Parathyroid adenoma (tissue), 2 donors: ENCODE results near the gene TBC1D13.

Source experiments
- H2AFZ ChIP-seq: fragments of 300-600 bp; sonication (generic); one replicate; pipeline ENCODE4 v1.7.0; 2017; ENCODE audit warnings: antibody characterized with exemption, mild to moderate bottlenecking
- H3K27ac ChIP-seq: fragments of 300-600 bp; sonication (generic); one replicate; pipeline ENCODE4 v1.7.0; 2017
- H3K27me3 ChIP-seq: fragments of 300-600 bp; sonication (generic); one replicate; pipeline ENCODE4 v1.7.0; 2017; ENCODE audit warnings: low read length; ENCODE audit not compliant: control insufficient read depth, insufficient read depth
- H3K36me3 ChIP-seq: fragments of 300-600 bp; sonication (generic); one replicate; pipeline ENCODE4 v1.7.0; 2017; ENCODE audit warnings: low read length; ENCODE audit not compliant: control insufficient read depth, insufficient read depth
- H3K4me1 ChIP-seq: fragments of 300-600 bp; sonication (generic); one replicate; pipeline ENCODE4 v1.7.0; 2017; ENCODE audit warnings: control low read depth
- H3K4me2 ChIP-seq: fragments of 300-600 bp; sonication (generic); one replicate; pipeline ENCODE4 v1.7.0; 2017; ENCODE audit warnings: low read length
- H3K4me3 ChIP-seq: fragments of 300-600 bp; sonication (generic); one replicate; pipeline ENCODE4 v1.7.0; 2017; ENCODE audit warnings: low read depth, low read length
- H3K79me2 ChIP-seq: fragments of 300-600 bp; sonication (generic); one replicate; pipeline ENCODE4 v1.7.0; 2017; ENCODE audit warnings: control low read depth
- H3K9ac ChIP-seq: fragments of 300-600 bp; sonication (generic); one replicate; pipeline ENCODE4 v1.7.0; 2017; ENCODE audit warnings: mild to moderate bottlenecking
- H3K9me3 ChIP-seq: fragments of 300-600 bp; sonication (generic); one replicate; pipeline ENCODE4 v1.7.0; 2017; ENCODE audit warnings: low read length; ENCODE audit not compliant: control insufficient read depth
- CTCF ChIP-seq: fragments of 300-600 bp; sonication (generic); IDR thresholded peaks from one replicate; pipeline ENCODE4 v1.7.0; 2017; ENCODE audit warnings: antibody characterized with exemption, mild to moderate bottlenecking
- donor health status: primary hyperparathyroidism.

Gene TBC1D13

GRCh38 chr9:128800061-128800460 is 13.0 kb downstream of the TBC1D13 start:
- Histone ChIP-seq H2AFZ (no peak overlapping the region), H3K4me2 (no peak overlapping the region), H3K4me3 (no peak overlapping the region), H3K36me3 (no peaks in the 10 kb centered on the region), H3K27me3 (no peaks in the 10 kb centered on the region), H3K4me1 (peaks cover 4% of the 10 kb centered on the region), H3K79me2 (no peaks in the 10 kb centered on the region), H3K9ac (no peak overlapping the region), H3K9me3 (no peaks in the 10 kb centered on the region), H3K27ac (no peak overlapping the region)
- TF ChIP-seq CTCF, result no peak

GRCh38 chr9:128802482-128802881 is 15.4 kb downstream of the TBC1D13 start:
- Histone ChIP-seq H3K4me1 (peaks cover 4% of the 10 kb centered on the region), H3K9ac (no peak overlapping the region), H3K9me3 (no peaks in the 10 kb centered on the region), H3K4me3 (no peak overlapping the region), H2AFZ (no peak overlapping the region), H3K27me3 (no peaks in the 10 kb centered on the region), H3K27ac (no peak overlapping the region), H3K4me2 (no peak overlapping the region), H3K79me2 (no peaks in the 10 kb centered on the region), H3K36me3 (no peaks in the 10 kb centered on the region)
- TF ChIP-seq CTCF, result no peak

GRCh38 chr9:128805661-128806060 is 18.6 kb downstream of the TBC1D13 start:
- H3K79me2 ChIP-seq, result no peaks in the 10 kb centered on the region
- no peak overlapping the region for H3K4me2 ChIP-seq
- H3K9ac ChIP-seq, result no peak overlapping the region
- H3K4me3 ChIP-seq, result no peak overlapping the region
- H2AFZ ChIP-seq, result no peak overlapping the region
- H3K36me3 ChIP-seq, result no peaks in the 10 kb centered on the region
- H3K27ac ChIP-seq, result no peak overlapping the region
- H3K27me3 ChIP-seq, result no peaks in the 10 kb centered on the region
- H3K9me3 ChIP-seq, result no peaks in the 10 kb centered on the region
- no peaks in the 10 kb centered on the region for H3K4me1 ChIP-seq
- no peak for TF ChIP-seq CTCF

GRCh38 chr9:128807827-128808226 is 20.8 kb downstream of the TBC1D13 start:
- Histone ChIP-seq H3K79me2 (no peaks in the 10 kb centered on the region), H3K4me1 (no peaks in the 10 kb centered on the region), H3K27me3 (no peaks in the 10 kb centered on the region), H3K9me3 (no peaks in the 10 kb centered on the region), H3K27ac (no peak overlapping the region), H3K9ac (no peak overlapping the region), H3K4me3 (no peak overlapping the region), H2AFZ (no peak overlapping the region), H3K36me3 (no peaks in the 10 kb centered on the region), H3K4me2 (no peak overlapping the region)
- TF ChIP-seq CTCF, result no peak

- no peak overlapping the region for H3K4me3 ChIP-seq
- H3K4me1 ChIP-seq, result no peaks in the 10 kb centered on the region
- H3K9ac ChIP-seq, result no peak overlapping the region
- H3K27me3 ChIP-seq, result no peaks in the 10 kb centered on the region
- H2AFZ ChIP-seq, result no peak overlapping the region
- H3K9me3 ChIP-seq, result no peaks in the 10 kb centered on the region
- H3K79me2 ChIP-seq, result no peaks in the 10 kb centered on the region
- no peak overlapping the region for H3K4me2 ChIP-seq
- no peak for TF ChIP-seq CTCF
- H3K27ac ChIP-seq, result no peak overlapping the region
- no peaks in the 10 kb centered on the region for H3K36me3 ChIP-seq
These were observed 21.5 kb downstream of the TBC1D13 start for GRCh38 chr9:128808543-128808942.
